Natural killer cell (primary cell): Measurements from ENCODE around the gene CYTH4. TPM values are rescaled to one million over a fixed set of nuclear protein-coding genes. Genes with fewer than 3 reads are reported as not detected.

Source experiments
- ATAC-seq, 3 donors: fragments of 150-1000 bp in 2 of 3; fragments of 200-7000 bp in 1 of 3; cut with Tn5 transposase; 1 replicate in 1 of 3; 2 replicates in 2 of 3; pipeline ENCODE4 v1.10.0; 2021; ENCODE audit warnings: mild to moderate bottlenecking in 2 of 3, moderate library complexity in 2 of 3
- DNase-seq, 2 donors: peaks; one replicate each; pipeline versions ENCODE4 v3.0.0 to v3.0.0-alpha.2; 2013 to 2021; ENCODE audit warnings: mixed read lengths in 1 of 2
- H3K27ac ChIP-seq: one replicate; pipeline ENCODE4 v1.5.1; 2013; ENCODE audit warnings: mild to moderate bottlenecking, low read length
- H3K27me3 ChIP-seq: one replicate; pipeline ENCODE4 v1.6.1; 2013; ENCODE audit warnings: low read length; ENCODE audit not compliant: control insufficient read depth, insufficient read depth
- H3K36me3 ChIP-seq: one replicate; pipeline ENCODE4 v1.6.1; 2013; ENCODE audit warnings: low read length; ENCODE audit not compliant: control insufficient read depth, insufficient read depth
- H3K4me1 ChIP-seq: one replicate; pipeline ENCODE4 v1.6.1; 2013; ENCODE audit warnings: low read length; ENCODE audit not compliant: control insufficient read depth, insufficient read depth
- H3K4me3 ChIP-seq: one replicate; pipeline ENCODE4 v1.5.1; 2013; ENCODE audit warnings: low read length
- H3K9me3 ChIP-seq: one replicate; pipeline ENCODE4 v1.6.1; 2013; ENCODE audit warnings: low read length; ENCODE audit not compliant: control insufficient read depth, insufficient read depth
- H3K27ac Mint-ChIP-seq, 2 donors: one replicate each; pipeline ENCODE4 v1.8.0; 2022; ENCODE audit warnings: mild to moderate bottlenecking in 2 of 2, mixed read lengths in 2 of 2, moderate library complexity in 1 of 2
- H3K27me3 Mint-ChIP-seq, 2 donors: one replicate each; pipeline ENCODE4 v1.8.0; 2022; ENCODE audit warnings: low read depth in 2 of 2, mixed read lengths in 2 of 2
- H3K36me3 Mint-ChIP-seq: one replicate; pipeline ENCODE4 v1.8.0; 2022; ENCODE audit warnings: mixed read lengths
- H3K4me1 Mint-ChIP-seq, 2 donors: one replicate each; pipeline ENCODE4 v1.8.0; 2022; ENCODE audit warnings: mixed read lengths in 2 of 2
- H3K4me3 Mint-ChIP-seq: one replicate; pipeline ENCODE4 v1.8.0; 2022; ENCODE audit warnings: mild to moderate bottlenecking, moderate library complexity, mixed read lengths
- H3K9me3 Mint-ChIP-seq, 2 donors: one replicate each; pipeline ENCODE4 v1.8.0; 2022; ENCODE audit warnings: mixed read lengths in 2 of 2
- CTCF ChIP-seq: fragments of 200-600 bp; IDR thresholded peaks from one replicate; pipeline ENCODE4 v1.8.0; 2022; ENCODE audit warnings: antibody characterized with exemption
- WGBS: methylation state at CpG from one replicate; pipeline ENCODE4 v1.1.7; 2013; ENCODE audit warnings: missing lambda C conversion rate; ENCODE audit not compliant: insufficient coverage; 5-methylcytosine and 5-hydroxymethylcytosine counted together
- intact Hi-C: fragments of 100-400 bp; cut with micrococcal nuclease; formaldehyde crosslinking; loops from one replicate; pipeline ENCODE4 v1.14.2; 2022
- total RNA-seq, 4 donors: library from RNA; stranded (reverse); fragments of 120-200 nt in 1 of 4; gene quantifications; one replicate each; pipeline versions ENCODE4 v1.2.3 to v1.2.4, GENCODE V29; 2013 to 2022

CYTH4 gene
- total RNA-seq, 3 donors from 2014 or later (not counting 1 experiment from before 2014, with no cell fraction given), result 219 to 260 (median 249) TPM

- Histone ChIP-seq H3K4me1 (peaks cover 25% of the 10 kb centered on the region), H3K27me3 (peaks cover 5% of the 10 kb centered on the region), H3K36me3 (peaks cover 4% of the 10 kb centered on the region), H3K4me3 (no peak overlapping the region), H3K27ac (no peak overlapping the region), H3K9me3 (no peaks in the 10 kb centered on the region)
- no peak for TF ChIP-seq CTCF
- ATAC-seq (no peak), DNase-seq (no peak)
- no peaks in the 10 kb centered on the region for H3K36me3 Mint-ChIP-seq
- peaks cover 13 to 26% of the 10 kb centered on the region in 2 donors for H3K4me1 Mint-ChIP-seq
- 91% methylated on average over 10 of the region's 10 CpGs for WGBS
- no peaks in the 10 kb centered on the region for H3K9me3 Mint-ChIP-seq
- no peak overlapping the region for H3K4me3 Mint-ChIP-seq
- intact Hi-C loops, result loop anchor here (10.0 kb wide), 1 partner anchor 175 kb away; no protein-coding TSS in a partner anchor
- peaks cover 11 to 12% of the 10 kb centered on the region in 2 donors for H3K27me3 Mint-ChIP-seq
- no peak overlapping the region for H3K27ac Mint-ChIP-seq
Observed at GRCh38 chr22:37319469-37319868, 37.2 kb downstream of the CYTH4 start.

GRCh38 chr22:37320726-37321677 lies 38.7 kb downstream of the CYTH4 start:
- Mint-ChIP-seq H3K27ac (no peak overlapping the region), H3K36me3 (no peaks in the 10 kb centered on the region), H3K27me3 (peaks cover 11 to 12% of the 10 kb centered on the region in 2 donors), H3K4me3 (no peak overlapping the region), H3K4me1 (peaks cover 6 to 14% of the 10 kb centered on the region in 2 donors), H3K9me3 (no peaks in the 10 kb centered on the region)
- ATAC-seq (no peak), DNase-seq (no peak)
- no peaks in the 10 kb centered on the region for H3K9me3 ChIP-seq
- 84% methylated on average over 16 of the region's 16 CpGs for WGBS
- H3K27me3 ChIP-seq, result peaks cover 15% of the 10 kb centered on the region
- TF ChIP-seq CTCF, result no peak
- no peak overlapping the region for H3K27ac ChIP-seq
- intact Hi-C loops, result no loop called here
- H3K4me1 ChIP-seq, result peaks cover 14% of the 10 kb centered on the region
- H3K4me3 ChIP-seq, result no peak overlapping the region
- no peaks in the 10 kb centered on the region for H3K36me3 ChIP-seq

- Mint-ChIP-seq H3K4me1 (no peaks in the 10 kb centered on the region), H3K4me3 (no peak overlapping the region), H3K36me3 (no peaks in the 10 kb centered on the region), H3K9me3 (no peaks in the 10 kb centered on the region), H3K27me3 (peaks cover 25 to 29% of the 10 kb centered on the region in 2 donors), H3K27ac (no peak overlapping the region)
- TF ChIP-seq CTCF, result no peak
- no peak overlapping the region for H3K27ac ChIP-seq
- no peaks in the 10 kb centered on the region for H3K36me3 ChIP-seq
- peaks cover 25% of the 10 kb centered on the region for H3K27me3 ChIP-seq
- intact Hi-C loops, result no loop called here
- ATAC-seq, result no peak
- 17% methylated on average over 51 of the region's 51 CpGs for WGBS
- no peak for DNase-seq
- no peak overlapping the region for H3K4me3 ChIP-seq
- H3K4me1 ChIP-seq, result no peaks in the 10 kb centered on the region
- H3K9me3 ChIP-seq, result no peaks in the 10 kb centered on the region
Observed at GRCh38 chr22:37324340-37325038, 42.2 kb downstream of the CYTH4 start.
